ENCODE measurements around the gene ERICH6B. TPM values are rescaled to one million over a fixed set of nuclear protein-coding genes. Genes with fewer than 3 reads are reported as not detected.

Gene ERICH6B
- polyA plus RNA-seq, 1 experiment = not detected

GRCh38 chr13:45506811-45507210 lies 108.7 kb downstream of the ERICH6B start:
- no peak overlapping the region for H3K27ac ChIP-seq (ENCODE audit: low read depth, low read length)
- CTCF ChIA-PET = interaction anchor here (0.8 kb wide), 2 partner anchors 16 kb away, joined by 3 to 4 read pairs; no protein-coding TSS in a partner anchor
- POLR2A ChIA-PET = no interaction called here
- no peak for TF ChIP-seq CTCF (IDR thresholded peaks at IDR 0.05; ENCODE audit: low read depth, low read length)
- H3K9me3 ChIP-seq (ENCODE audit: control insufficient read depth, insufficient read depth, low read length) = no peaks in the 10 kb centered on the region
- no peak overlapping the region for H3K4me3 ChIP-seq (ENCODE audit: low read depth, low read length)
- H3K27me3 ChIP-seq (ENCODE audit: control insufficient read depth, insufficient read depth, low read length) = no peaks in the 10 kb centered on the region
- no peak for DNase-seq (ENCODE audit: low read depth, low spot score)

- no peak for TF ChIP-seq CTCF (IDR thresholded peaks at IDR 0.05; ENCODE audit: low read depth, low read length)
Observed at GRCh38 chr13:45503658-45504057, 111.9 kb downstream of the ERICH6B start.

GRCh38 chr13:45501175-45501526 lies 114.4 kb downstream of the ERICH6B start:
- TF ChIP-seq CTCF (IDR thresholded peaks at IDR 0.05; ENCODE audit: low read depth, low read length) = peak; percentile 12; the same call in 1 of the 2 replicates
- no peaks in the 10 kb centered on the region for H3K9me3 ChIP-seq (ENCODE audit: control insufficient read depth, insufficient read depth, low read length)
- no peak overlapping the region for H3K4me3 ChIP-seq (ENCODE audit: low read depth, low read length)
- DNase-seq (ENCODE audit: low read depth, low spot score) = no peak
- ChIA-PET CTCF (interaction anchor here (3.5 kb wide), 1 partner anchor 11 kb away, joined by 25 read pairs; no protein-coding TSS in a partner anchor), POLR2A (no interaction called here)
- no peaks in the 10 kb centered on the region for H3K27me3 ChIP-seq (ENCODE audit: control insufficient read depth, insufficient read depth, low read length)
- peak overlapping the region; percentile 67 for H3K27ac ChIP-seq (ENCODE audit: low read depth, low read length)

More at GRCh38 chr13:45503658-45504057, 111.9 kb downstream of the ERICH6B start:
- Histone ChIP-seq H3K27ac (ENCODE audit: low read depth, low read length) (no peak overlapping the region), H3K9me3 (ENCODE audit: control insufficient read depth, insufficient read depth, low read length) (no peaks in the 10 kb centered on the region), H3K4me3 (ENCODE audit: low read depth, low read length) (no peak overlapping the region), H3K27me3 (ENCODE audit: control insufficient read depth, insufficient read depth, low read length) (no peaks in the 10 kb centered on the region)
- no peak for DNase-seq (ENCODE audit: low read depth, low spot score)
- ChIA-PET POLR2A (no interaction called here), CTCF (interaction anchor here (3.5 kb wide), 1 partner anchor 9 kb away, joined by 25 read pairs; no protein-coding TSS in a partner anchor)

- H3K9me3 ChIP-seq (ENCODE audit: control insufficient read depth, insufficient read depth, low read length) = no peaks in the 10 kb centered on the region
- DNase-seq (ENCODE audit: low read depth, low spot score) = peak; percentile 83
- ChIA-PET CTCF (interaction anchor here (1.7 to 3.5 kb wide), 2 partner anchors 12 kb away, joined by 10 to 25 read pairs; no protein-coding TSS in a partner anchor), POLR2A (no interaction called here)
- H3K27me3 ChIP-seq (ENCODE audit: control insufficient read depth, insufficient read depth, low read length) = no peaks in the 10 kb centered on the region
- H3K4me3 ChIP-seq (ENCODE audit: low read depth, low read length) = no peak overlapping the region
- peak overlapping the region; percentile 67 for H3K27ac ChIP-seq (ENCODE audit: low read depth, low read length)
- no peak for TF ChIP-seq CTCF (IDR thresholded peaks at IDR 0.05; ENCODE audit: low read depth, low read length)
Observed at GRCh38 chr13:45500492-45501174, 114.9 kb downstream of the ERICH6B start.

- Histone ChIP-seq H3K4me3 (ENCODE audit: low read depth, low read length) (no peak overlapping the region), H3K9me3 (ENCODE audit: control insufficient read depth, insufficient read depth, low read length) (no peaks in the 10 kb centered on the region), H3K27me3 (ENCODE audit: control insufficient read depth, insufficient read depth, low read length) (no peaks in the 10 kb centered on the region), H3K27ac (ENCODE audit: low read depth, low read length) (no peak overlapping the region)
- ChIA-PET CTCF (no interaction called here), POLR2A (no interaction called here)
- TF ChIP-seq CTCF (IDR thresholded peaks at IDR 0.05; ENCODE audit: low read depth, low read length) = no peak
- no peak for DNase-seq (ENCODE audit: low read depth, low spot score)
Observed at GRCh38 chr13:45496942-45497341, 118.6 kb downstream of the ERICH6B start.
